ENCODE data around the gene ZNF627.
"Not testable (repeated sequence)": the region's sequence is repeated elsewhere in the genome, so short reads cannot be mapped to it uniquely, and the experiment has no call there.

ZNF627 gene

DNA sequence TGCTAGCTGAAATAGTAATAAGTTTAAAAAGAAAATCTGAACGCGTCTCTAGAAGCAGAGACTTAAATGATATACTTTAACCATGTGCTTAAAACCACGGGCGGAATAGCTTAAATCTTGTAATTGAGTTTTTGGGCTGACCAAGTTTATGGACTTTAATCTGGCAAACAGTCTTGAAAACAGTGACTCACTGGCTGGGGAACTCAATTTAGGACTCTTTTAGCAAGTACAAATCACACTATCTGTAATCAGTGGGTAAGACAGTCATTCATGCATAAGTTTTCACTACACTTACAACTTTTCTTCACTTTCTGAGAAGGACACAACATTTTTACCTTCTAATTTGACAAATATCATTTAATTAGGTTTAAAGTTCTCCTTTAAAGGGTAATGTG lies 26.8 kb downstream of the ZNF627 start:
- H3K9me3 ChIP-seq (ENCODE audit: control insufficient read depth in 1 of 2, low read length in 2 of 2) = no peaks in the 10 kb centered on the region
- H3K27ac ChIP-seq (ENCODE audit: low read depth, low read length) = peak overlapping the region; percentile 63
- no peaks in the 10 kb centered on the region for H3K27me3 ChIP-seq (ENCODE audit: control insufficient read depth in 1 of 2, insufficient read depth in 2 of 2, low read length in 2 of 2)
- peak overlapping the region in 1 of 2 donors; percentile 36 for H3K4me3 ChIP-seq (ENCODE audit: low read depth in 1 of 2, low read length in 2 of 2)
- peak overlapping the region in 1 of 2 donors; percentile 21 for H3K9ac ChIP-seq (ENCODE audit: low read depth in 1 of 2, low read length in 2 of 2)
- peaks cover 10 to 20% of the 10 kb centered on the region in 2 donors for H3K36me3 ChIP-seq (ENCODE audit: control insufficient read depth in 1 of 2, insufficient read depth in 2 of 2, low read length in 2 of 2)
- H3K4me1 ChIP-seq (ENCODE audit: control insufficient read depth in 1 of 2, insufficient read depth in 2 of 2, low read length in 2 of 2) = peaks cover 0 to 7% of the 10 kb centered on the region in 2 donors

DNA sequence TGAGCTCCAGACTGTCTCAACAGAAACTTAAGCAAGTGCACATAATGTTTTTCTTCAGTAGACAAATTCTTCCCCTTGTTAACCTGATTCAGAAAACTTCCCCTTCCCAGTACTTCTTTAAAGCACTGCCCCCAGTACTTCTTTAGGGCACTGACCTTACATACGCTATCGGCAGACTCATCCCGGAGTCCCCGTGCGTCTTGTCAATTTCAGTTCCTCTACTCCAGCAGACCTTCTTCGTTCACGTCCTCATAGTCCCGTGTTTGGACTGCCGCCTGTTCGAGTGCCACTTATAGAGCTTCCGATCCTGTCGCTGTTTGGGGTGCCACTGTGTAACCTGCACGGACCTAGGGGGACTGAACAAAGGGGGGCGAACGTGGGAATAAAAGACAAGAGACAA lies 29.0 kb downstream of the ZNF627 start:
- Histone ChIP-seq H3K9ac (ENCODE audit: low read depth in 1 of 2, low read length in 2 of 2) (no peak overlapping the region), H3K27ac (ENCODE audit: low read depth, low read length) (no peak overlapping the region), H3K4me3 (ENCODE audit: low read depth in 1 of 2, low read length in 2 of 2) (no peak overlapping the region), H3K27me3 (ENCODE audit: control insufficient read depth in 1 of 2, insufficient read depth in 2 of 2, low read length in 2 of 2) (no peaks in the 10 kb centered on the region), H3K36me3 (ENCODE audit: control insufficient read depth in 1 of 2, insufficient read depth in 2 of 2, low read length in 2 of 2) (no peaks in the 10 kb centered on the region), H3K9me3 (ENCODE audit: control insufficient read depth in 1 of 2, low read length in 2 of 2) (no peaks in the 10 kb centered on the region), H3K4me1 (ENCODE audit: control insufficient read depth in 1 of 2, insufficient read depth in 2 of 2, low read length in 2 of 2) (peaks cover 0 to 7% of the 10 kb centered on the region in 2 donors)

DNA sequence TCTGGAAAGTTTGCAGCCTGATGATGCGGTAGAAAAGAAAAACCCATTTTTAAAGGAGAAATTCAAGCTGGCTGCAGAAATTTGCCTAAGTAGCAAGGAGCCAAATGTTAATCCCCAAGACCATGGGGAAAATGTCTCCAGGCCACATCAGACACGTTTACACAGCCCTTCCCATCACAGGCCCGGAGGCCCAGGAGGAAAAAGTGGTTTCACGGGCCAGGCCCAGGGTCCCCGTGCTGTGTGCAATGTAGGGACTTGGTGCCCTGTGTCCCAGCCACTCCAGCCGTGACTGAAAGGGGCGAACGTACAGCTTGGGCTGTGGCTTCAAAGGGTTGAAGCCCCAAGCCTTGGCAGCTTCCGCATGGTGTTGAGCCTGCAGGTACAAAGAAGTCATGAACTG lies 35.9 kb downstream of the ZNF627 start:
- Histone ChIP-seq H3K4me1 (ENCODE audit: control insufficient read depth in 1 of 2, insufficient read depth in 2 of 2, low read length in 2 of 2) (peaks cover 0 to 3% of the 10 kb centered on the region in 2 donors), H3K9me3 (ENCODE audit: control insufficient read depth in 1 of 2, low read length in 2 of 2) (no peaks in the 10 kb centered on the region), H3K27ac (ENCODE audit: low read depth, low read length) (no peak overlapping the region), H3K36me3 (ENCODE audit: control insufficient read depth in 1 of 2, insufficient read depth in 2 of 2, low read length in 2 of 2) (no peaks in the 10 kb centered on the region), H3K27me3 (ENCODE audit: control insufficient read depth in 1 of 2, insufficient read depth in 2 of 2, low read length in 2 of 2) (no peaks in the 10 kb centered on the region), H3K4me3 (ENCODE audit: low read depth in 1 of 2, low read length in 2 of 2) (no peak overlapping the region), H3K9ac (ENCODE audit: low read depth in 1 of 2, low read length in 2 of 2) (no peak overlapping the region)

DNA sequence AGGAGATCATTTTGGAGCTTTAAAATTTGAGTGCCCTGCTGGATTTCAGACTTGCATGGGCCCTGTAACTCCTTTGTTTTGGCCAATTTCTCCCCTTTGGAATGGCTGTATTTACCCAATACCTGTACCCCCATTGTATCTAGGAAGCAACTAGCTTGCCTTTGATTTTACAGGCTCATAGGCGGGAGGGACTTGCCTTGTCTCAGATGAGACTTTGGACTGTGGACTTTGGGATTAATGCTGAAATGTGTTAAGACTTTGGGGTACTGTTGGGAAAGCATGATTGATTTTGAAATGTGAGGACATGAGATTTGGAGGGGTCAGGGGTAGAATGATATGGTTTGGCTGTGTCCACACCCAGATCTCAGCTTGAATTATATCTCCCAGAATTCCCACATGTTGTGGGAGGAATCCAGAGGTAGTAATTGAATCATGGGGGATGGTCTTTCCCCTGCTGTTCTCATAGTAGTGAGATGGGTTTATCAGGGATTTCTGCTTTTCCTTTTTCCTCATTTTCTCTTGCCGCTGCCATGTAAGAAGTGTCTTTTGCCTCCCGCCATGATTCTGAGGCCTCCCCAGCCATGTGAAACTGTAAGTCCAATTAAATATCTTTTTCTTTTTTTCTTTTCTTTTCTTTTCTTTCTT lies 36.9 kb downstream of the ZNF627 start:
- not testable (repeated sequence) for H3K27ac ChIP-seq (ENCODE audit: low read depth, low read length); H3K4me1 ChIP-seq (ENCODE audit: control insufficient read depth in 1 of 2, insufficient read depth in 2 of 2, low read length in 2 of 2); H3K4me3 ChIP-seq (ENCODE audit: low read depth in 1 of 2, low read length in 2 of 2); H3K9ac ChIP-seq (ENCODE audit: low read depth in 1 of 2, low read length in 2 of 2); H3K36me3 ChIP-seq (ENCODE audit: control insufficient read depth in 1 of 2, insufficient read depth in 2 of 2, low read length in 2 of 2); H3K9me3 ChIP-seq (ENCODE audit: control insufficient read depth in 1 of 2, low read length in 2 of 2); H3K27me3 ChIP-seq (ENCODE audit: control insufficient read depth in 1 of 2, insufficient read depth in 2 of 2, low read length in 2 of 2)

DNA sequence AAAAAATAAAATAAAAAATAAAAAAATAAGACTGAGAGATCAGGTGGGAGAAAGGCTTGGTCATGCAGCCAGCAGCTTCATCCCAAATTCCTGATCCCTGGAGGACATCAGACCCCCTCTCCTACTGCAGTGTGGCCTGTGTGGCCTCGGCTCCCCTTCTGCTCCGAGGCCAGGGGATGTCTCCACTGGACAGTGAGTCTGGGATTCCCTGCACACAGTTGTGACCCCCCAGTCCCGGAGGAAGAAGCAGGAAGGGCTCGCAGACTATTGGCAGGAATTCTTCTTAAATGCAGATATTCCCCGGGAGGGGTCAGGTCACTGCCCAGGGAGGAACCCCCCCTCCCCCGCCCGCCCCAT lies 41.9 kb downstream of the ZNF627 start:
- no peak overlapping the region for H3K9ac ChIP-seq (ENCODE audit: low read depth in 1 of 2, low read length in 2 of 2)

DNA sequence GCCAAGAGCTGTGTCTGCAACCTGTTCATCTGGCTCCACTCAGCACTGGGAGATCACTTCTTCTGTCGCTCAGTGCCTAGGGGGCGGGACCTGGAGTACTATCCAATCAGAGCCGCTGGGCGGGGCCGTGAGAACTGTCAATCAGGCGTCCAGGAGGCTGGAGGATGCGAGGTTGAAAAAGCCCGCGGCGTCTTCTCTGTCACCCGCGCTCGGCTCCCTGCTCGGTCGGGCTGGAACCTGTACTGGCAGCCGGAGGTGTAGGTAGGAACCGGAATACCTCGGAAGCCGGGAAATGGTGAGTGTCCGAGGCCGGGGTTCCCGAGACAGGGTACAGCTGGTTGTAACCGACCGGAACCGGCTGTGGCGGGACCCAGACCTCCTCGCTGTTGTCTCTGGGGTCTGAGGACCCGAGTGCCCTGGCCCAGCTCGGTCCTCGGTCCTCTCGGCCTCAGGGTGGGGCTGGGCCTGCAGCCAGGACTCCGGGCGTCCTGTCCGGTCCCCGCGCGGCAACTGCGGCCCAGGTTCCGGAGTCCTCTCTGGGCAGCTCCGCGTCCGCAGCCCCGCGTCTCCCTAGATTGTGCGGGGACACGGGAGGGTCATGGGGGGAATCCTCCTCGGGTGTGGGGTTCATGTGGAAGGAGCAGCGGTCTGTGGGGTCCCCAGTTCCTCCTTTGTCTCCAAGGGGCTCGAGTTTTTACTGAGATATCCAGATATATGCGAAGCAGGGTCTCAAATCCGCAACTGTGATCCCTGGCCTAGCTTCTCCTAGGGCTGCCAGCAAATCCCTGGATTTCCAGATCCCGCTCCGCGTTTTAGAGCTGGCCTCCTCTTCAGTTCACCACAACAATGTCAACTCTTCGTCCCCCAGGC lies 42.6 kb downstream of the ZNF627 start:
- Histone ChIP-seq H3K4me1 (ENCODE audit: control insufficient read depth in 1 of 2, insufficient read depth in 2 of 2, low read length in 2 of 2) (peaks cover 0 to 9% of the 10 kb centered on the region in 2 donors), H3K9ac (ENCODE audit: low read depth in 1 of 2, low read length in 2 of 2) (peak overlapping the region; percentile 72 to 79), H3K36me3 (ENCODE audit: control insufficient read depth in 1 of 2, insufficient read depth in 2 of 2, low read length in 2 of 2) (no peaks in the 10 kb centered on the region), H3K9me3 (ENCODE audit: control insufficient read depth in 1 of 2, low read length in 2 of 2) (no peaks in the 10 kb centered on the region), H3K27me3 (ENCODE audit: control insufficient read depth in 1 of 2, insufficient read depth in 2 of 2, low read length in 2 of 2) (no peaks in the 10 kb centered on the region), H3K4me3 (ENCODE audit: low read depth in 1 of 2, low read length in 2 of 2) (peak overlapping the region; percentile 84 to 85), H3K27ac (ENCODE audit: low read depth, low read length) (peak overlapping the region; percentile 20)

More for the DNA sequence above, 41.9 kb downstream of the ZNF627 start:
- Histone ChIP-seq H3K9me3 (ENCODE audit: control insufficient read depth in 1 of 2, low read length in 2 of 2) (no peaks in the 10 kb centered on the region), H3K36me3 (ENCODE audit: control insufficient read depth in 1 of 2, insufficient read depth in 2 of 2, low read length in 2 of 2) (no peaks in the 10 kb centered on the region), H3K27me3 (ENCODE audit: control insufficient read depth in 1 of 2, insufficient read depth in 2 of 2, low read length in 2 of 2) (no peaks in the 10 kb centered on the region), H3K4me1 (ENCODE audit: control insufficient read depth in 1 of 2, insufficient read depth in 2 of 2, low read length in 2 of 2) (peaks cover 0 to 9% of the 10 kb centered on the region in 2 donors), H3K27ac (ENCODE audit: low read depth, low read length) (no peak overlapping the region), H3K4me3 (ENCODE audit: low read depth in 1 of 2, low read length in 2 of 2) (peak overlapping the region; percentile 51 to 84)

DNA sequence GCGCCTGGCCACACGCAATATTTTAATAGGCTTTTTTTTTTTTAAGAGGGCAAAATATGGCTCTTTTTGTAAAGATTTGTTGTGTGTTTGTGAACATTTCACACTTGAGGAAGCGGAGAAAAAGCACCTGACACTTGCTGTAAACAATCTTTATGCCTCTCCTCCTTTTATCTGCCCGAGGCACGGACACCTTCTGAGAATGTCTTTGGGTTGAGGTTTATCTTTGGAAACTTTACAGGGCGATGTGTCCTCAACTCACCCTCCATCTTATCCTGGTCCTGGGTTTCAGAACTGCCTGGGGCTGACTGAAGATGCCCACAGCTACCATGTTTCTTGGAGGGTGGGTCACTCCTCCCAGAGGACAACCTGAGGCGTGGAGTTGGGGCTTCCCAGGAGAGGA lies 44.0 kb downstream of the ZNF627 start:
- H3K4me1 ChIP-seq (ENCODE audit: control insufficient read depth in 1 of 2, insufficient read depth in 2 of 2, low read length in 2 of 2) = peaks cover 0 to 9% of the 10 kb centered on the region in 2 donors
- H3K27me3 ChIP-seq (ENCODE audit: control insufficient read depth in 1 of 2, insufficient read depth in 2 of 2, low read length in 2 of 2) = no peaks in the 10 kb centered on the region
- no peaks in the 10 kb centered on the region for H3K9me3 ChIP-seq (ENCODE audit: control insufficient read depth in 1 of 2, low read length in 2 of 2)
- H3K4me3 ChIP-seq (ENCODE audit: low read depth in 1 of 2, low read length in 2 of 2) = no peak overlapping the region
- H3K36me3 ChIP-seq (ENCODE audit: control insufficient read depth in 1 of 2, insufficient read depth in 2 of 2, low read length in 2 of 2) = no peaks in the 10 kb centered on the region
- no peak overlapping the region for H3K27ac ChIP-seq (ENCODE audit: low read depth, low read length)
- H3K9ac ChIP-seq (ENCODE audit: low read depth in 1 of 2, low read length in 2 of 2) = no peak overlapping the region

DNA sequence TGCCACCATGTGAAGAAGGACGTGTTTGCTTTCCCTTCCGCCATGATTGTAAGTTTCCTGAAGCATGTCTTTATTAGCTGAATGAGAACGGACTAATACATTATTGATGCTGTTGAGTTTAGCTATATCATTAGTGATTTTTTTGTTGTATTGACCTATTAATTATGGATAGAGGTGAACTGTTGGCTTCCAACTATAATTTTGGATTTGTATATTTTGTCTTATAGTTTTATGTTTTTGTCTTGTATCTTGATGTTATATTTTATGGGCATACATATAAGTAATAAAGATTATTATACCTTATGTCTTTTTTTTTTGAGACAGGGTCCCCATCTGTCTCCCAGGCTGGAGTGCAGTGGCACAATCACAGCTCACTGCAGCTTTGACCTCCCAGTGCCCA lies 45.6 kb downstream of the ZNF627 start:
- no peak overlapping the region for H3K27ac ChIP-seq (ENCODE audit: low read depth, low read length)
- H3K4me3 ChIP-seq (ENCODE audit: low read depth in 1 of 2, low read length in 2 of 2) = no peak overlapping the region
- no peaks in the 10 kb centered on the region for H3K27me3 ChIP-seq (ENCODE audit: control insufficient read depth in 1 of 2, insufficient read depth in 2 of 2, low read length in 2 of 2)
- H3K9ac ChIP-seq (ENCODE audit: low read depth in 1 of 2, low read length in 2 of 2) = no peak overlapping the region
- peaks cover 0 to 9% of the 10 kb centered on the region in 2 donors for H3K4me1 ChIP-seq (ENCODE audit: control insufficient read depth in 1 of 2, insufficient read depth in 2 of 2, low read length in 2 of 2)
- no peaks in the 10 kb centered on the region for H3K9me3 ChIP-seq (ENCODE audit: control insufficient read depth in 1 of 2, low read length in 2 of 2)
- H3K36me3 ChIP-seq (ENCODE audit: control insufficient read depth in 1 of 2, insufficient read depth in 2 of 2, low read length in 2 of 2) = no peaks in the 10 kb centered on the region

DNA sequence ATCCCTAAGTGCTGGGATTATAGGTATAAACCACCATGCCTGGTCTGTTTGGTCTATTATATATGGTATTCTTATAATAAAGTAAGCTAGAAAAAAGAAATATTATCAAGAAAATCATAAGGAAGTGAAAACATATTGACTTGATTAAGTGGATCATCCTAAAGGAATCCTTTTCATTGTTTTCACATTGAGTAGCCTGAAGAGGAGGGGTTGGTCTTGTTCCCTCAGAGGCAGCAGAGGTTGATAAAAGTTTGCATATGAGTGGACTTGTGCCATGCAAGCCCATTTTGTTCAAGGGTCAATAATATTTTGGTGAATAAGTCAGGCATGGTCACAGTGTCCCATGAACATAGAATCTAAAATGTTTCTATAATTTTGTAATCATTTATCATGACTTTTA lies 52.7 kb downstream of the ZNF627 start:
- no peak overlapping the region for H3K9ac ChIP-seq (ENCODE audit: low read depth in 1 of 2, low read length in 2 of 2)
- no peaks in the 10 kb centered on the region for H3K27me3 ChIP-seq (ENCODE audit: control insufficient read depth in 1 of 2, insufficient read depth in 2 of 2, low read length in 2 of 2)
- no peak overlapping the region for H3K27ac ChIP-seq (ENCODE audit: low read depth, low read length)
- peaks cover 22 to 27% of the 10 kb centered on the region in 2 donors for H3K9me3 ChIP-seq (ENCODE audit: control insufficient read depth in 1 of 2, low read length in 2 of 2)
- no peaks in the 10 kb centered on the region for H3K4me1 ChIP-seq (ENCODE audit: control insufficient read depth in 1 of 2, insufficient read depth in 2 of 2, low read length in 2 of 2)
- peaks cover 6 to 27% of the 10 kb centered on the region in 2 donors for H3K36me3 ChIP-seq (ENCODE audit: control insufficient read depth in 1 of 2, insufficient read depth in 2 of 2, low read length in 2 of 2)
- no peak overlapping the region for H3K4me3 ChIP-seq (ENCODE audit: low read depth in 1 of 2, low read length in 2 of 2)

DNA sequence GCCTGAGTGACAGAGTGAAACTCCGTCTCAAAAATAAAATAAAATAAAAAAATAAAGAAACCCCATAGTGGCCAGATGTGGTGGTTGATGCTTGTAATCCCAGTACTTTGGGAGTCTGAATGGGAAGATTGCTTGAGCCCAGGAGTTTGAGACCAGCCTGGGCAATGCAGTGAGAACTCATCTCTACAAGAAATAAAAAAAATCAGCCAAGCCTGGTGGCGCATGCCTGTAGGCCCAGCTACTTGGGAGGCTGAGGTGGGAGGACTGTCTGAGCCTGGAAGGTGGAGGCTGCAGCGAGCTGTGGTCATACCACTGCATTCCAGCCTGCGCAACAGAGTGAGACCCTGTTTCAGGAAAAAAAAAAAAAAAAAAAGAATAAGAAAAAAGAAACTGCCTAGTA lies 53.8 kb downstream of the ZNF627 start:
- Histone ChIP-seq H3K4me1 (ENCODE audit: control insufficient read depth in 1 of 2, insufficient read depth in 2 of 2, low read length in 2 of 2) (no peaks in the 10 kb centered on the region), H3K9ac (ENCODE audit: low read depth in 1 of 2, low read length in 2 of 2) (no peak overlapping the region), H3K36me3 (ENCODE audit: control insufficient read depth in 1 of 2, insufficient read depth in 2 of 2, low read length in 2 of 2) (peaks cover 6 to 32% of the 10 kb centered on the region in 2 donors), H3K27me3 (ENCODE audit: control insufficient read depth in 1 of 2, insufficient read depth in 2 of 2, low read length in 2 of 2) (no peaks in the 10 kb centered on the region), H3K4me3 (ENCODE audit: low read depth in 1 of 2, low read length in 2 of 2) (no peak overlapping the region), H3K27ac (ENCODE audit: low read depth, low read length) (no peak overlapping the region), H3K9me3 (ENCODE audit: control insufficient read depth in 1 of 2, low read length in 2 of 2) (peaks cover 22 to 27% of the 10 kb centered on the region in 2 donors)

Data from duodenal mucosa (tissue), 2 donors.